GM18505 (cell line): Measurements from ENCODE around the gene ADAMTS2.
"Not testable (repeated sequence)": the region's sequence is repeated elsewhere in the genome, so short reads cannot be mapped to it uniquely, and the experiment has no call there.

ENCODE experiments used
- ATAC-seq: cut with Tn5 transposase; IDR thresholded peaks from one replicate; pipeline ENCODE4 v1.9.1; 2021; ENCODE audit not compliant: unreplicated experiment
- POLR2A ChIP-seq: IDR thresholded peaks from 4 replicates; pipeline ENCODE4 v1.6.1; 2011; ENCODE audit warnings: borderline replicate concordance; ENCODE audit not compliant: insufficient read depth, insufficient read length; ENCODE audit errors: extremely low read depth

ADAMTS2 gene

GRCh38 chr5:179331591-179332375, 13.5 kb downstream of the ADAMTS2 start:
- ATAC-seq = no peak
- no peak for TF ChIP-seq POLR2A

GRCh38 chr5:179330186-179330900, 14.9 kb downstream of the ADAMTS2 start:
- ATAC-seq = no peak

GRCh38 chr5:179328291-179328690, 17.0 kb downstream of the ADAMTS2 start:
- TF ChIP-seq POLR2A = no peak
- ATAC-seq = no peak

More at GRCh38 chr5:179330186-179330900, 14.9 kb downstream of the ADAMTS2 start:
- TF ChIP-seq POLR2A = no peak

GRCh38 chr5:179327021-179327735, 18.1 kb downstream of the ADAMTS2 start:
- ATAC-seq = no peak
- no peak for TF ChIP-seq POLR2A

GRCh38 chr5:179326122-179326927, 18.9 kb downstream of the ADAMTS2 start:
- no peak for ATAC-seq
- no peak for TF ChIP-seq POLR2A

GRCh38 chr5:179325296-179326031, 19.8 kb downstream of the ADAMTS2 start:
- TF ChIP-seq POLR2A = no peak
- no peak for ATAC-seq

GRCh38 chr5:179324760-179325295, 20.4 kb downstream of the ADAMTS2 start:
- no peak for TF ChIP-seq POLR2A
- ATAC-seq = no peak

GRCh38 chr5:179324316-179324715, 20.9 kb downstream of the ADAMTS2 start:
- not testable (repeated sequence) for ATAC-seq

GRCh38 chr5:179323026-179323870, 22.0 kb downstream of the ADAMTS2 start:
- no peak for TF ChIP-seq POLR2A
- no peak for ATAC-seq

GRCh38 chr5:179322071-179323025, 22.9 kb downstream of the ADAMTS2 start:
- ATAC-seq = no peak
- no peak for TF ChIP-seq POLR2A
